ENCODE measurements around the gene HEPH. TPM values are rescaled to one million over a fixed set of nuclear protein-coding genes. Genes with fewer than 3 reads are reported as not detected.

Gene HEPH
- total RNA-seq, 1 experiment from 2014 or later: 31.7 TPM

DNA sequence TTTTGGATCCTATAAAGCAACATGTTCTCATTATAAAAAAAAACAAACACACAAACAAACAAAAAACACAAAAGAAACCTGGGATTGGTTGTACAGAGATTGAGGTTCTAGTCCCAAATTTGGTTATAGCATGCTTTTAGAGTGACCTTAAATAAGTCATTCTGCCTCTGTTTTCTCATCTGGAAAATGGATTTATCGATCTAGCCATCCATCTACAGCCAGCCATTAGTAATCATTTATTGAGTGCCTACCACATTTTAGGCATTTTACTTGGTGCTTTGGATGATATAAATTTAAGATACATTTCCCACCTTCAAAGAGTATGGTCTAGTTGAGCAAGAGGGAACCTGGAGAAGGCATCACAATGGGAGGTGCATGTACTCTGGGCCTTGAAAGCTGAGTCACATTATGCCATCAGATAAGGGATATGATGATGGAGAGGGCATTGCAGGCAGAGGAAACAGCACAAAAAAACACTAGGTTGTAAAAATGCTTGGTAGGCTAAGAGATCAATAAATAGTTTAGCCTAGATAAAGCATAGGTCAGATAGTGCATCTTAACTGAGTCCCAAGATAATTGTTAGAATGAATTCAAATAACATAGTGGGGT lies 91.4 kb downstream of the HEPH start:
- ChIA-PET POLR2A (no interaction called here), CTCF (no interaction called here)
- H3K4me1 Mint-ChIP-seq: no peaks in the 10 kb centered on the region
- no peak overlapping the region for H3K27ac Mint-ChIP-seq
- no peaks in the 10 kb centered on the region for H3K9me3 Mint-ChIP-seq
- ATAC-seq (no peak), DNase-seq (ENCODE audit: low spot score) (no peak)
- TF ChIP-seq SP1 (CRISPR knock-in tag; conservative IDR thresholded peaks at IDR 0.05) (no peak), MLX (CRISPR knock-in tag; IDR thresholded peaks at IDR 0.05) (no peak), IRF2 (CRISPR knock-in tag; IDR thresholded peaks at IDR 0.05; ENCODE audit: borderline replicate concordance, low read depth) (no peak), ZBTB21 (CRISPR knock-in tag; IDR thresholded peaks at IDR 0.05; ENCODE audit: borderline replicate concordance) (no peak), NFE2L1 (CRISPR knock-in tag; IDR thresholded peaks at IDR 0.05) (no peak), E2F5 (CRISPR knock-in tag; IDR thresholded peaks at IDR 0.05) (no peak), FOXK1 (CRISPR knock-in tag; IDR thresholded peaks at IDR 0.05) (no peak), ATF3 (CRISPR knock-in tag; conservative IDR thresholded peaks at IDR 0.05) (no peak), ZNF423 (CRISPR knock-in tag; IDR thresholded peaks at IDR 0.05) (no peak)
- TF ChIP-seq, protein P1, sequence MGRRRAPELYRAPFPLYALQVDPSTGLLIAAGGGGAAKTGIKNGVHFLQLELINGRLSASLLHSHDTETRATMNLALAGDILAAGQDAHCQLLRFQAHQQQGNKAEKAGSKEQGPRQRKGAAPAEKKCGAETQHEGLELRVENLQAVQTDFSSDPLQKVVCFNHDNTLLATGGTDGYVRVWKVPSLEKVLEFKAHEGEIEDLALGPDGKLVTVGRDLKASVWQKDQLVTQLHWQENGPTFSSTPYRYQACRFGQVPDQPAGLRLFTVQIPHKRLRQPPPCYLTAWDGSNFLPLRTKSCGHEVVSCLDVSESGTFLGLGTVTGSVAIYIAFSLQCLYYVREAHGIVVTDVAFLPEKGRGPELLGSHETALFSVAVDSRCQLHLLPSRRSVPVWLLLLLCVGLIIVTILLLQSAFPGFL (CRISPR knock-in tag; IDR thresholded peaks at IDR 0.05; ENCODE audit: borderline replicate concordance): no peak
- TF ChIP-seq, protein P2, sequence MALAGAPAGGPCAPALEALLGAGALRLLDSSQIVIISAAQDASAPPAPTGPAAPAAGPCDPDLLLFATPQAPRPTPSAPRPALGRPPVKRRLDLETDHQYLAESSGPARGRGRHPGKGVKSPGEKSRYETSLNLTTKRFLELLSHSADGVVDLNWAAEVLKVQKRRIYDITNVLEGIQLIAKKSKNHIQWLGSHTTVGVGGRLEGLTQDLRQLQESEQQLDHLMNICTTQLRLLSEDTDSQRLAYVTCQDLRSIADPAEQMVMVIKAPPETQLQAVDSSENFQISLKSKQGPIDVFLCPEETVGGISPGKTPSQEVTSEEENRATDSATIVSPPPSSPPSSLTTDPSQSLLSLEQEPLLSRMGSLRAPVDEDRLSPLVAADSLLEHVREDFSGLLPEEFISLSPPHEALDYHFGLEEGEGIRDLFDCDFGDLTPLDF (CRISPR knock-in tag; IDR thresholded peaks at IDR 0.05): no peak
- H3K36me3 Mint-ChIP-seq: peaks cover 17% of the 10 kb centered on the region
- H3K4me3 Mint-ChIP-seq: no peak overlapping the region
- no peaks in the 10 kb centered on the region for H3K27me3 Mint-ChIP-seq (ENCODE audit: low read depth)

GRCh38 chrX:66262807-66263206 lies 98.8 kb downstream of the HEPH start:
- 0 out of 2 replicates have a peak, but pooled peaks cover 3% of the 10 kb centered on the region for H3K9me3 Mint-ChIP-seq
- H3K4me1 Mint-ChIP-seq: no peaks in the 10 kb centered on the region
- DNase-seq (ENCODE audit: low spot score) (no peak), ATAC-seq (no peak)
- no peak overlapping the region for H3K27ac Mint-ChIP-seq
- no peak overlapping the region for H3K4me3 Mint-ChIP-seq
- peaks cover 41% of the 10 kb centered on the region for H3K36me3 Mint-ChIP-seq
- TF ChIP-seq SMAD4 (CRISPR knock-in tag; IDR thresholded peaks at IDR 0.05): no peak
- no peak for TF ChIP-seq ZNF232 (CRISPR knock-in tag; IDR thresholded peaks at IDR 0.05)
- TF ChIP-seq, protein P3, sequence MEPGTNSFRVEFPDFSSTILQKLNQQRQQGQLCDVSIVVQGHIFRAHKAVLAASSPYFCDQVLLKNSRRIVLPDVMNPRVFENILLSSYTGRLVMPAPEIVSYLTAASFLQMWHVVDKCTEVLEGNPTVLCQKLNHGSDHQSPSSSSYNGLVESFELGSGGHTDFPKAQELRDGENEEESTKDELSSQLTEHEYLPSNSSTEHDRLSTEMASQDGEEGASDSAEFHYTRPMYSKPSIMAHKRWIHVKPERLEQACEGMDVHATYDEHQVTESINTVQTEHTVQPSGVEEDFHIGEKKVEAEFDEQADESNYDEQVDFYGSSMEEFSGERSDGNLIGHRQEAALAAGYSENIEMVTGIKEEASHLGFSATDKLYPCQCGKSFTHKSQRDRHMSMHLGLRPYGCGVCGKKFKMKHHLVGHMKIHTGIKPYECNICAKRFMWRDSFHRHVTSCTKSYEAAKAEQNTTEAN (CRISPR knock-in tag; IDR thresholded peaks at IDR 0.05): no peak
- no peak for TF ChIP-seq ZNF138 (CRISPR knock-in tag; conservative IDR thresholded peaks at IDR 0.05)
- TF ChIP-seq ATF6 (CRISPR knock-in tag; IDR thresholded peaks at IDR 0.05): no peak
- TF ChIP-seq ATF2 (CRISPR knock-in tag; IDR thresholded peaks at IDR 0.05; ENCODE audit: borderline replicate concordance, low read depth): no peak
- no peak for TF ChIP-seq ZBTB21 (CRISPR knock-in tag; IDR thresholded peaks at IDR 0.05; ENCODE audit: borderline replicate concordance)
- ChIA-PET POLR2A (no interaction called here), CTCF (no interaction called here)
- no peaks in the 10 kb centered on the region for H3K27me3 Mint-ChIP-seq (ENCODE audit: low read depth)

All from WTC11 (cell line).